ENCODE data around the gene DMKN. TPM values are rescaled to one million over a fixed set of nuclear protein-coding genes. Genes with fewer than 3 reads are reported as not detected.

The DMKN gene
- total and polyA plus RNA-seq, 4 donors = 1.4 to 9.4 (median 2.4) TPM

- H3K27ac ChIP-seq (ENCODE audit: low read depth in 1 of 2, low read length in 2 of 2) = no peak overlapping the region
- TF ChIP-seq, protein P1, sequence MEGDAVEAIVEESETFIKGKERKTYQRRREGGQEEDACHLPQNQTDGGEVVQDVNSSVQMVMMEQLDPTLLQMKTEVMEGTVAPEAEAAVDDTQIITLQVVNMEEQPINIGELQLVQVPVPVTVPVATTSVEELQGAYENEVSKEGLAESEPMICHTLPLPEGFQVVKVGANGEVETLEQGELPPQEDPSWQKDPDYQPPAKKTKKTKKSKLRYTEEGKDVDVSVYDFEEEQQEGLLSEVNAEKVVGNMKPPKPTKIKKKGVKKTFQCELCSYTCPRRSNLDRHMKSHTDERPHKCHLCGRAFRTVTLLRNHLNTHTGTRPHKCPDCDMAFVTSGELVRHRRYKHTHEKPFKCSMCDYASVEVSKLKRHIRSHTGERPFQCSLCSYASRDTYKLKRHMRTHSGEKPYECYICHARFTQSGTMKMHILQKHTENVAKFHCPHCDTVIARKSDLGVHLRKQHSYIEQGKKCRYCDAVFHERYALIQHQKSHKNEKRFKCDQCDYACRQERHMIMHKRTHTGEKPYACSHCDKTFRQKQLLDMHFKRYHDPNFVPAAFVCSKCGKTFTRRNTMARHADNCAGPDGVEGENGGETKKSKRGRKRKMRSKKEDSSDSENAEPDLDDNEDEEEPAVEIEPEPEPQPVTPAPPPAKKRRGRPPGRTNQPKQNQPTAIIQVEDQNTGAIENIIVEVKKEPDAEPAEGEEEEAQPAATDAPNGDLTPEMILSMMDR (IDR thresholded peaks at IDR 0.05; ENCODE audit: low read depth, low read length, missing input control) = no peak
- no peak for TF ChIP-seq RAD21 (IDR thresholded peaks at IDR 0.05)
- no peak for TF ChIP-seq FOXA2 (IDR thresholded peaks at IDR 0.05)
- TF ChIP-seq, protein P2, sequence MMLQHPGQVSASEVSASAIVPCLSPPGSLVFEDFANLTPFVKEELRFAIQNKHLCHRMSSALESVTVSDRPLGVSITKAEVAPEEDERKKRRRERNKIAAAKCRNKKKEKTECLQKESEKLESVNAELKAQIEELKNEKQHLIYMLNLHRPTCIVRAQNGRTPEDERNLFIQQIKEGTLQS (IDR thresholded peaks at IDR 0.05) = no peak
- no peak for TF ChIP-seq GABPA (IDR thresholded peaks at IDR 0.05 in 1 of 2, conservative IDR thresholded peaks at IDR 0.05 in 1 of 2)
- TF ChIP-seq MAX (IDR thresholded peaks at IDR 0.05) = no peak
- no peak for TF ChIP-seq NR2F2 (IDR thresholded peaks at IDR 0.05)
- TF ChIP-seq FOXA1 (IDR thresholded peaks at IDR 0.05) = no peak
- no peaks in the 10 kb centered on the region for H3K27me3 ChIP-seq (ENCODE audit: control insufficient read depth in 4 of 4, insufficient read depth in 4 of 4, low read length in 3 of 4)
- no peaks in the 10 kb centered on the region for H3K9me3 ChIP-seq (ENCODE audit: control insufficient read depth in 4 of 4, low read length in 3 of 4)
- DNase-seq (ENCODE audit: low spot score) = no peak
- peaks cover 0 to 1% (median 0%) of the 10 kb centered on the region in 4 donors for H3K36me3 ChIP-seq (ENCODE audit: control insufficient read depth in 4 of 4, insufficient read depth in 3 of 4, low read depth in 1 of 4, low read length in 3 of 4)
- 82% methylated on average over 7 of the region's 7 CpGs for WGBS
- no peak overlapping the region for H3K9ac ChIP-seq (ENCODE audit: low read depth in 1 of 2, low read length in 2 of 2)
- peaks cover 0 to 15% (median 7%) of the 10 kb centered on the region in 4 donors for H3K4me1 ChIP-seq (ENCODE audit: control insufficient read depth in 4 of 4, insufficient read depth in 4 of 4, low read length in 3 of 4)
- H3K4me3 ChIP-seq (ENCODE audit: low read depth in 1 of 3, low read length in 3 of 3) = no peak overlapping the region
These were observed 29.0 kb downstream of the DMKN start for GRCh38 chr19:35484252-35485036.

DNA sequence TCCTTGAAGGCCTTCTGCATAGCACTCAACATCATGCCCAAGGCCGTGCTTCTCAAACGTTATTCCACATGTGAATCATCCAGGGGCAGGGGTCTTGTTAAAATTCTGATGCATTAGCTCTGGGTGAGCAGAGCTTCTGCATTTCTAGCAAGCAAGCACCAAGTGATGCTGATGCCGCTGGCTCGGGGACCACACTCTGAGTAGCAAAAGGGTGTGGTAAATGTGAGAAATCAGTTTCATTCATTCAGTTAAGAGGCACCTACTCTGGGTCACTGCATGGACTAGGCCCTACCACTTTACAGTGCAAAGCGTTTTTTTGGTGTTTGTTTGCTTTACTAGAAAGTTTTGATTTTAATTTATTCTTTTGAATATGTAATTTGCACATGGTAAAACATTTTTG lies 30.4 kb downstream of the DMKN start:
- H3K36me3 ChIP-seq (ENCODE audit: control insufficient read depth in 4 of 4, insufficient read depth in 3 of 4, low read depth in 1 of 4, low read length in 3 of 4) = no peaks in the 10 kb centered on the region
- no peak for DNase-seq (ENCODE audit: low spot score)
- WGBS = 83% methylated on average over 5 of the region's 5 CpGs

More for the DNA sequence above, 30.4 kb downstream of the DMKN start:
- Histone ChIP-seq H3K4me3 (ENCODE audit: low read depth in 1 of 3, low read length in 3 of 3) (no peak overlapping the region), H3K27ac (ENCODE audit: low read depth in 1 of 2, low read length in 2 of 2) (no peak overlapping the region), H3K4me1 (ENCODE audit: control insufficient read depth in 4 of 4, insufficient read depth in 4 of 4, low read length in 3 of 4) (peaks cover 0 to 15% (median 7%) of the 10 kb centered on the region in 4 donors), H3K9me3 (ENCODE audit: control insufficient read depth in 4 of 4, low read length in 3 of 4) (no peaks in the 10 kb centered on the region), H3K27me3 (ENCODE audit: control insufficient read depth in 4 of 4, insufficient read depth in 4 of 4, low read length in 3 of 4) (no peaks in the 10 kb centered on the region), H3K9ac (ENCODE audit: low read depth in 1 of 2, low read length in 2 of 2) (no peak overlapping the region)
- TF ChIP-seq, protein P2 (IDR thresholded peaks at IDR 0.05) = no peak
- no peak for TF ChIP-seq TAF1 (conservative IDR thresholded peaks at IDR 0.05)
- TF ChIP-seq RAD21 (IDR thresholded peaks at IDR 0.05) = no peak
- TF ChIP-seq EGR1 (IDR thresholded peaks at IDR 0.05; ENCODE audit: low read depth in 2 of 2) = no peak
- TF ChIP-seq FOXA1 (IDR thresholded peaks at IDR 0.05) = no peak
- TF ChIP-seq SP1 (IDR thresholded peaks at IDR 0.05) = no peak
- no peak for TF ChIP-seq RXRA (IDR thresholded peaks at IDR 0.05)
- no peak for TF ChIP-seq YY1 (IDR thresholded peaks at IDR 0.05)
- TF ChIP-seq MAX (IDR thresholded peaks at IDR 0.05) = no peak
- TF ChIP-seq ZBTB33 (IDR thresholded peaks at IDR 0.05) = no peak
- no peak for TF ChIP-seq FOXA2 (IDR thresholded peaks at IDR 0.05)
- TF ChIP-seq GABPA (IDR thresholded peaks at IDR 0.05 in 1 of 2, conservative IDR thresholded peaks at IDR 0.05 in 1 of 2) = no peak
- TF ChIP-seq, protein P1 (IDR thresholded peaks at IDR 0.05; ENCODE audit: low read depth, low read length, missing input control) = no peak
- TF ChIP-seq NR2F2 (IDR thresholded peaks at IDR 0.05) = no peak
- TF ChIP-seq JUND (IDR thresholded peaks at IDR 0.05) = no peak
- no peak for TF ChIP-seq HNF4G (IDR thresholded peaks at IDR 0.05)
- no peak for TF ChIP-seq REST (IDR thresholded peaks at IDR 0.05)
- no peak for TF ChIP-seq HNF4A (conservative IDR thresholded peaks at IDR 0.05)
